ENCODE data around the gene RNU6-1.

RNU6-1 gene

GRCh38 chr15:67839929-67840748, at the start of gene RNU6-1:
RNU6-1 (minus strand) TSS chr15:67840045.
- DNase-seq, result peak; percentile 97

GRCh38 chr15:67887776-67888175, 47.9 kb upstream of the RNU6-1 start:
- no peak for DNase-seq

GRCh38 chr15:67885861-67886260, 46.0 kb upstream of the RNU6-1 start:
- DNase-seq, result no peak

GRCh38 chr15:67885175-67885523, 45.3 kb upstream of the RNU6-1 start:
- DNase-seq, result no peak

- peak; percentile 76 for DNase-seq
Observed at GRCh38 chr15:67884514-67885174, 44.8 kb upstream of the RNU6-1 start.

- DNase-seq, result no peak
Observed at GRCh38 chr15:67884009-67884408, 44.2 kb upstream of the RNU6-1 start.

GRCh38 chr15:67883234-67883773, 43.5 kb upstream of the RNU6-1 start:
- DNase-seq, result no peak

GRCh38 chr15:67882487-67883233, 42.8 kb upstream of the RNU6-1 start:
- peak; percentile 41 for DNase-seq

- peak; percentile 17 for DNase-seq
Observed at GRCh38 chr15:67880651-67881182, 40.9 kb upstream of the RNU6-1 start.

GRCh38 chr15:67879440-67880129, 39.7 kb upstream of the RNU6-1 start:
- no peak for DNase-seq

GRCh38 chr15:67878712-67879206, 38.9 kb upstream of the RNU6-1 start:
- DNase-seq, result peak; percentile 41

GRCh38 chr15:67873777-67874176, 33.9 kb upstream of the RNU6-1 start:
- DNase-seq, result peak; percentile 17

GRCh38 chr15:67870868-67871408, 31.1 kb upstream of the RNU6-1 start:
- no peak for DNase-seq

- peak; percentile 50 for DNase-seq
Observed at GRCh38 chr15:67869701-67870100, 29.9 kb upstream of the RNU6-1 start.

- DNase-seq, result no peak
Observed at GRCh38 chr15:67865766-67866165, 25.9 kb upstream of the RNU6-1 start.

- no peak for DNase-seq
Observed at GRCh38 chr15:67865331-67865730, 25.5 kb upstream of the RNU6-1 start.

GRCh38 chr15:67863442-67863987, 23.7 kb upstream of the RNU6-1 start:
- peak; percentile 89 for DNase-seq

GRCh38 chr15:67862750-67863441, 23.1 kb upstream of the RNU6-1 start:
- DNase-seq, result peak; percentile 35

- peak; percentile 7 for DNase-seq
Observed at GRCh38 chr15:67861983-67862382, 22.1 kb upstream of the RNU6-1 start.

- peak; percentile 11 for DNase-seq
Observed at GRCh38 chr15:67859331-67859946, 19.6 kb upstream of the RNU6-1 start.

- peak; percentile 45 for DNase-seq
Observed at GRCh38 chr15:67857220-67857619, 17.4 kb upstream of the RNU6-1 start.
